ENCODE results near the gene STRADB. TPM values are rescaled to one million over a fixed set of nuclear protein-coding genes. Genes with fewer than 3 reads are reported as not detected.

The STRADB gene
- total RNA-seq, 1 experiment from 2014 or later = 24.3 TPM

GRCh38 chr2:201440182-201440581 lies 11.4 kb upstream of the STRADB start:
- Histone ChIP-seq H3K4me3 (ENCODE audit: low read depth, low read length, poor library complexity, severe bottlenecking) (no peak overlapping the region), H3K27me3 (replicated peaks; ENCODE audit: insufficient read depth, low read depth, low read length, poor library complexity) (no peaks in the 10 kb centered on the region), H3K4me1 (ENCODE audit: insufficient read depth, low read length, poor library complexity, severe bottlenecking) (peaks cover 30% of the 10 kb centered on the region), H3K27ac (ENCODE audit: low read depth, low read length, poor library complexity, severe bottlenecking) (no peak overlapping the region), H3K36me3 (ENCODE audit: insufficient read depth, low read length, poor library complexity, severe bottlenecking) (no peaks in the 10 kb centered on the region), H3K9me3 (ENCODE audit: low read depth, low read length, poor library complexity, severe bottlenecking) (no peaks in the 10 kb centered on the region)
- CTCF ChIA-PET = interaction anchor here (0.6 kb wide), 1 partner anchor 371 kb away, joined by 3 read pairs; no protein-coding TSS in a partner anchor
- DNase-seq (ENCODE audit: low spot score) = no peak
- BruUV-seq (replicated peaks) = no TSS peak
- no peak for TF ChIP-seq CTCF (conservative IDR thresholded peaks at IDR 0.05; ENCODE audit: low read depth, low read length)
- TF ChIP-seq EZH2 (IDR thresholded peaks at IDR 0.05; ENCODE audit: borderline replicate concordance, low read depth, low read length, poor library complexity, severe bottlenecking) = no peak
- intact Hi-C loops (cut with micrococcal nuclease; ENCODE audit: unreplicated experiment) = no loop called here
- POLR2A ChIA-PET (ENCODE audit: low non-redundant PET) = interaction anchor here (0.7 kb wide), 1 partner anchor 11 kb away, joined by 5 read pairs; the partner anchor contains the start of genes STRADB and TRAK2

- no peak overlapping the region for H3K4me3 ChIP-seq (ENCODE audit: low read depth, low read length, poor library complexity, severe bottlenecking)
- no peaks in the 10 kb centered on the region for H3K27me3 ChIP-seq (replicated peaks; ENCODE audit: insufficient read depth, low read depth, low read length, poor library complexity)
- POLR2A ChIA-PET (ENCODE audit: low non-redundant PET) = no interaction called here
- peaks cover 26% of the 10 kb centered on the region for H3K4me1 ChIP-seq (ENCODE audit: insufficient read depth, low read length, poor library complexity, severe bottlenecking)
- no TSS peak for BruUV-seq (replicated peaks)
- TF ChIP-seq EZH2 (IDR thresholded peaks at IDR 0.05; ENCODE audit: borderline replicate concordance, low read depth, low read length, poor library complexity, severe bottlenecking) = no peak
- TF ChIP-seq CTCF (conservative IDR thresholded peaks at IDR 0.05; ENCODE audit: low read depth, low read length) = no peak
- DNase-seq (ENCODE audit: low spot score) = no peak
- no peaks in the 10 kb centered on the region for H3K9me3 ChIP-seq (ENCODE audit: low read depth, low read length, poor library complexity, severe bottlenecking)
- no peaks in the 10 kb centered on the region for H3K36me3 ChIP-seq (ENCODE audit: insufficient read depth, low read length, poor library complexity, severe bottlenecking)
- intact Hi-C loops (cut with micrococcal nuclease; ENCODE audit: unreplicated experiment) = no loop called here
- CTCF ChIA-PET = no interaction called here
- no peak overlapping the region for H3K27ac ChIP-seq (ENCODE audit: low read depth, low read length, poor library complexity, severe bottlenecking)
Measured at GRCh38 chr2:201441409-201441808, 10.1 kb upstream of the STRADB start.

GRCh38 chr2:201444746-201445465 lies 6.6 kb upstream of the STRADB start:
- intact Hi-C loops (cut with micrococcal nuclease; ENCODE audit: unreplicated experiment) = no loop called here
- peak; percentile 55 for DNase-seq (ENCODE audit: low spot score)
- H3K4me3 ChIP-seq (ENCODE audit: low read depth, low read length, poor library complexity, severe bottlenecking) = no peak overlapping the region
- no peak overlapping the region for H3K27ac ChIP-seq (ENCODE audit: low read depth, low read length, poor library complexity, severe bottlenecking)
- H3K9me3 ChIP-seq (ENCODE audit: low read depth, low read length, poor library complexity, severe bottlenecking) = no peaks in the 10 kb centered on the region
- BruUV-seq (replicated peaks) = no TSS peak
- no peak for TF ChIP-seq EZH2 (IDR thresholded peaks at IDR 0.05; ENCODE audit: borderline replicate concordance, low read depth, low read length, poor library complexity, severe bottlenecking)
- TF ChIP-seq CTCF (conservative IDR thresholded peaks at IDR 0.05; ENCODE audit: low read depth, low read length) = no peak
- H3K4me1 ChIP-seq (ENCODE audit: insufficient read depth, low read length, poor library complexity, severe bottlenecking) = peaks cover 22% of the 10 kb centered on the region
- no peaks in the 10 kb centered on the region for H3K36me3 ChIP-seq (ENCODE audit: insufficient read depth, low read length, poor library complexity, severe bottlenecking)
- POLR2A ChIA-PET (ENCODE audit: low non-redundant PET) = no interaction called here
- no peaks in the 10 kb centered on the region for H3K27me3 ChIP-seq (replicated peaks; ENCODE audit: insufficient read depth, low read depth, low read length, poor library complexity)
- CTCF ChIA-PET = interaction anchor here (0.5 kb wide), 1 partner anchor 615 kb away, joined by 4 read pairs; no protein-coding TSS in a partner anchor
